HL-60 (cell line): Measurements from ENCODE around the gene HS6ST2.

Source experiments
- CTCF ChIP-seq: IDR thresholded peaks from one replicate; pipeline ENCODE4 v1.5.1; 2011; ENCODE audit warnings: low read length, control low read depth, inconsistent platforms; ENCODE audit not compliant: insufficient read depth
- GABPA ChIP-seq: IDR thresholded peaks from 2 replicates; pipeline ENCODE4 v1.6.1; 2012; ENCODE audit warnings: low read depth
- POLR2AphosphoS5 ChIP-seq: IDR thresholded peaks from 2 replicates; pipeline ENCODE4 v1.6.1; 2012; ENCODE audit warnings: low read depth
- REST ChIP-seq: IDR thresholded peaks from 2 replicates; pipeline ENCODE4 v1.6.1; 2012; ENCODE audit warnings: low read depth; ENCODE audit not compliant: insufficient replicate concordance
- SPI1 ChIP-seq: IDR thresholded peaks from 2 replicates; pipeline ENCODE4 v1.6.1; 2012; ENCODE audit warnings: low read depth, mild to moderate bottlenecking, borderline replicate concordance

GRCh38 chrX:132638313-132638712, 320.1 kb downstream of the HS6ST2 start:
- no peak for TF ChIP-seq CTCF
- TF ChIP-seq POLR2AphosphoS5, result no peak
- TF ChIP-seq SPI1, result no peak
- TF ChIP-seq REST, result no peak
- TF ChIP-seq GABPA, result no peak
